HEK293 (cell line): ENCODE data around the gene RGS14.

Source experiments
- FEZF1 ChIP-seq: fragments of 450-650 bp; formaldehyde crosslinking; IDR thresholded peaks from 2 replicates; pipeline ENCODE4 v1.5.1; 2016; ENCODE audit warnings: missing biosample characterization, missing genetic modification characterization
- GLIS1 ChIP-seq: fragments of 450-650 bp; formaldehyde crosslinking; IDR thresholded peaks from 2 replicates; pipeline ENCODE4 v1.5.1; 2016; ENCODE audit warnings: missing biosample characterization, missing genetic modification characterization
- INSM2 ChIP-seq: fragments of 450-650 bp; formaldehyde crosslinking; IDR thresholded peaks from 2 replicates; pipeline ENCODE4 v1.5.1; 2016; ENCODE audit warnings: missing biosample characterization, missing genetic modification characterization
- MYNN ChIP-seq: fragments of 450-650 bp; formaldehyde crosslinking; IDR thresholded peaks from 2 replicates; pipeline ENCODE4 v1.5.1; 2016; ENCODE audit warnings: missing biosample characterization, missing genetic modification characterization, borderline replicate concordance
- REPIN1 ChIP-seq: fragments of 450-650 bp; formaldehyde crosslinking; IDR thresholded peaks from 2 replicates; pipeline ENCODE4 v1.5.1; 2017; ENCODE audit warnings: missing biosample characterization, missing genetic modification characterization, low read depth
- SCRT1 ChIP-seq: fragments of 450-650 bp; formaldehyde crosslinking; IDR thresholded peaks from 2 replicates; pipeline ENCODE4 v1.5.1; 2016; ENCODE audit warnings: missing biosample characterization, missing genetic modification characterization, borderline replicate concordance
- TSHZ1 ChIP-seq: fragments of 450-650 bp; formaldehyde crosslinking; IDR thresholded peaks from 2 replicates; pipeline ENCODE4 v1.5.1; 2016; ENCODE audit warnings: missing biosample characterization, missing genetic modification characterization, borderline replicate concordance
- ZBTB17 ChIP-seq: fragments of 450-650 bp; formaldehyde crosslinking; IDR thresholded peaks from 2 replicates; pipeline ENCODE4 v1.5.1; 2016; ENCODE audit warnings: missing biosample characterization, missing genetic modification characterization
- ZBTB20 ChIP-seq: fragments of 450-650 bp; formaldehyde crosslinking; IDR thresholded peaks from 2 replicates; pipeline ENCODE4 v1.5.1; 2016; ENCODE audit warnings: missing biosample characterization, missing genetic modification characterization
- ZNF157 ChIP-seq: fragments of 450-650 bp; formaldehyde crosslinking; IDR thresholded peaks from 2 replicates; pipeline ENCODE4 v1.5.1; 2016; ENCODE audit warnings: missing biosample characterization, missing genetic modification characterization
- ZNF175 ChIP-seq: fragments of 450-650 bp; formaldehyde crosslinking; IDR thresholded peaks from 2 replicates; pipeline ENCODE4 v1.5.1; 2016; ENCODE audit warnings: missing biosample characterization, missing genetic modification characterization
- ZNF2 ChIP-seq: fragments of 450-650 bp; formaldehyde crosslinking; IDR thresholded peaks from 2 replicates; pipeline ENCODE4 v1.5.1; 2016; ENCODE audit warnings: missing biosample characterization, missing genetic modification characterization
- ZNF24 ChIP-seq: fragments of 450-650 bp; formaldehyde crosslinking; IDR thresholded peaks from 2 replicates; pipeline ENCODE4 v1.5.1; 2016; ENCODE audit warnings: missing biosample characterization, missing genetic modification characterization
- ZNF274 ChIP-seq, 2 experiments: fragments of 200-500 bp in 1 of 2; fragments of 450-650 bp in 1 of 2; sonication (Bioruptor generic) in 1 of 2; formaldehyde crosslinking in 1 of 2; IDR thresholded peaks; 2 replicates each; pipeline versions ENCODE4 v1.5.1 to v1.6.1; 2014 to 2016; ENCODE audit warnings: borderline replicate concordance in 1 of 2, inconsistent platforms in 1 of 2, low read length in 1 of 2, missing biosample characterization in 1 of 2, missing genetic modification characterization in 1 of 2
- ZNF394 ChIP-seq: fragments of 450-650 bp; formaldehyde crosslinking; IDR thresholded peaks from 2 replicates; pipeline ENCODE4 v1.5.1; 2016; ENCODE audit warnings: missing biosample characterization, missing genetic modification characterization, mild to moderate bottlenecking, moderate library complexity, borderline replicate concordance
- ZNF473 ChIP-seq: fragments of 450-650 bp; formaldehyde crosslinking; IDR thresholded peaks from 2 replicates; pipeline ENCODE4 v1.5.1; 2017; ENCODE audit warnings: missing biosample characterization, missing genetic modification characterization
- ZNF530 ChIP-seq: fragments of 450-650 bp; formaldehyde crosslinking; IDR thresholded peaks from 2 replicates; pipeline ENCODE4 v1.5.1; 2016; ENCODE audit warnings: low read depth, missing biosample characterization, missing genetic modification characterization
- ZNF544 ChIP-seq: fragments of 450-650 bp; formaldehyde crosslinking; IDR thresholded peaks from 2 replicates; pipeline ENCODE4 v1.5.0; 2017; ENCODE audit warnings: missing biosample characterization, missing genetic modification characterization
- ZNF560 ChIP-seq: fragments of 450-650 bp; formaldehyde crosslinking; IDR thresholded peaks from 2 replicates; pipeline ENCODE4 v1.5.1; 2017; ENCODE audit warnings: missing biosample characterization, missing genetic modification characterization, borderline replicate concordance
- ZNF585B ChIP-seq: fragments of 450-650 bp; formaldehyde crosslinking; IDR thresholded peaks from 2 replicates; pipeline ENCODE4 v1.5.1; 2016; ENCODE audit warnings: missing biosample characterization, missing genetic modification characterization
- ZNF623 ChIP-seq: fragments of 450-650 bp; formaldehyde crosslinking; IDR thresholded peaks from 2 replicates; pipeline ENCODE4 v1.5.1; 2016; ENCODE audit warnings: missing biosample characterization, missing genetic modification characterization
- ZNF629 ChIP-seq: fragments of 450-650 bp; formaldehyde crosslinking; IDR thresholded peaks from 2 replicates; pipeline ENCODE4 v1.5.1; 2017; ENCODE audit warnings: missing biosample characterization, missing genetic modification characterization
- ZNF660 ChIP-seq: fragments of 450-650 bp; IDR thresholded peaks from 2 replicates; pipeline ENCODE4 v1.5.1; 2018; ENCODE audit warnings: missing biosample characterization, mild to moderate bottlenecking, missing genetic modification characterization
- ZNF791 ChIP-seq: fragments of 450-650 bp; formaldehyde crosslinking; IDR thresholded peaks from 2 replicates; pipeline ENCODE4 v1.5.1; 2016; ENCODE audit warnings: missing biosample characterization, missing genetic modification characterization
- ZSCAN23 ChIP-seq: fragments of 450-650 bp; formaldehyde crosslinking; IDR thresholded peaks from 2 replicates; pipeline ENCODE4 v1.5.1; 2016; ENCODE audit warnings: missing biosample characterization, missing genetic modification characterization
- TF ChIP-seq, protein P1 (sequence below): fragments of 450-650 bp; formaldehyde crosslinking; IDR thresholded peaks from 2 replicates; pipeline ENCODE4 v1.5.1; 2016; ENCODE audit warnings: missing biosample characterization, missing genetic modification characterization, low read depth
- TF ChIP-seq, protein P2 (sequence below): IDR thresholded peaks from 2 replicates; pipeline ENCODE4 v1.6.1; 2011; ENCODE audit warnings: mild to moderate bottlenecking, low read depth, low read length, borderline replicate concordance
- TF ChIP-seq, protein P3 (sequence below): sonication (generic); formaldehyde crosslinking; IDR thresholded peaks from 2 replicates; pipeline ENCODE4 v1.8.1; 2022; ENCODE audit warnings: mild to moderate bottlenecking, moderate library complexity, missing genetic modification reagents

The RGS14 gene

GRCh38 chr5:177362610-177363507, 5.1 kb downstream of the RGS14 start (continued):
- TF ChIP-seq, protein P1, sequence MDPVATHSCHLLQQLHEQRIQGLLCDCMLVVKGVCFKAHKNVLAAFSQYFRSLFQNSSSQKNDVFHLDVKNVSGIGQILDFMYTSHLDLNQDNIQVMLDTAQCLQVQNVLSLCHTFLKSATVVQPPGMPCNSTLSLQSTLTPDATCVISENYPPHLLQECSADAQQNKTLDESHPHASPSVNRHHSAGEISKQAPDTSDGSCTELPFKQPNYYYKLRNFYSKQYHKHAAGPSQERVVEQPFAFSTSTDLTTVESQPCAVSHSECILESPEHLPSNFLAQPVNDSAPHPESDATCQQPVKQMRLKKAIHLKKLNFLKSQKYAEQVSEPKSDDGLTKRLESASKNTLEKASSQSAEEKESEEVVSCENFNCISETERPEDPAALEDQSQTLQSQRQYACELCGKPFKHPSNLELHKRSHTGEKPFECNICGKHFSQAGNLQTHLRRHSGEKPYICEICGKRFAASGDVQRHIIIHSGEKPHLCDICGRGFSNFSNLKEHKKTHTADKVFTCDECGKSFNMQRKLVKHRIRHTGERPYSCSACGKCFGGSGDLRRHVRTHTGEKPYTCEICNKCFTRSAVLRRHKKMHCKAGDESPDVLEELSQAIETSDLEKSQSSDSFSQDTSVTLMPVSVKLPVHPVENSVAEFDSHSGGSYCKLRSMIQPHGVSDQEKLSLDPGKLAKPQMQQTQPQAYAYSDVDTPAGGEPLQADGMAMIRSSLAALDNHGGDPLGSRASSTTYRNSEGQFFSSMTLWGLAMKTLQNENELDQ (tag by site-specific recombination) = no peak
- no peak for TF ChIP-seq INSM2 (tag by site-specific recombination)
- TF ChIP-seq ZNF175 (tag by site-specific recombination) = no peak
- no peak for TF ChIP-seq REPIN1 (tag by site-specific recombination)
- no peak for TF ChIP-seq ZNF530 (tag by site-specific recombination)
- no peak for TF ChIP-seq ZNF274 (IDR thresholded peaks at IDR 0.05; ENCODE audit: low read length)
- no peak for TF ChIP-seq ZNF274 (tag by site-specific recombination; IDR thresholded peaks at IDR 0.05; ENCODE audit: borderline replicate concordance)
- TF ChIP-seq ZSCAN23 (tag by site-specific recombination) = no peak
- TF ChIP-seq ZBTB17 (tag by site-specific recombination) = peak; percentile 92
- TF ChIP-seq ZNF2 (tag by site-specific recombination) = peak; percentile 50; the same call in 1 of the 2 replicates
- TF ChIP-seq, protein P2, sequence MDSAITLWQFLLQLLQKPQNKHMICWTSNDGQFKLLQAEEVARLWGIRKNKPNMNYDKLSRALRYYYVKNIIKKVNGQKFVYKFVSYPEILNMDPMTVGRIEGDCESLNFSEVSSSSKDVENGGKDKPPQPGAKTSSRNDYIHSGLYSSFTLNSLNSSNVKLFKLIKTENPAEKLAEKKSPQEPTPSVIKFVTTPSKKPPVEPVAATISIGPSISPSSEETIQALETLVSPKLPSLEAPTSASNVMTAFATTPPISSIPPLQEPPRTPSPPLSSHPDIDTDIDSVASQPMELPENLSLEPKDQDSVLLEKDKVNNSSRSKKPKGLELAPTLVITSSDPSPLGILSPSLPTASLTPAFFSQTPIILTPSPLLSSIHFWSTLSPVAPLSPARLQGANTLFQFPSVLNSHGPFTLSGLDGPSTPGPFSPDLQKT = no peak
- TF ChIP-seq, protein P3, sequence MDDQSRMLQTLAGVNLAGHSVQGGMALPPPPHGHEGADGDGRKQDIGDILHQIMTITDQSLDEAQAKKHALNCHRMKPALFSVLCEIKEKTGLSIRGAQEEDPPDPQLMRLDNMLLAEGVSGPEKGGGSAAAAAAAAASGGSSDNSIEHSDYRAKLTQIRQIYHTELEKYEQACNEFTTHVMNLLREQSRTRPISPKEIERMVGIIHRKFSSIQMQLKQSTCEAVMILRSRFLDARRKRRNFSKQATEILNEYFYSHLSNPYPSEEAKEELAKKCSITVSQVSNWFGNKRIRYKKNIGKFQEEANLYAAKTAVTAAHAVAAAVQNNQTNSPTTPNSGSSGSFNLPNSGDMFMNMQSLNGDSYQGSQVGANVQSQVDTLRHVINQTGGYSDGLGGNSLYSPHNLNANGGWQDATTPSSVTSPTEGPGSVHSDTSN (CRISPR knock-in tag) = no peak
- no peak for TF ChIP-seq ZNF157 (tag by site-specific recombination)
- no peak for TF ChIP-seq ZNF585B (tag by site-specific recombination)
- no peak for TF ChIP-seq ZNF623
- no peak for TF ChIP-seq ZNF560 (tag by site-specific recombination)
- TF ChIP-seq SCRT1 (tag by site-specific recombination) = no peak
- no peak for TF ChIP-seq MYNN (tag by site-specific recombination)
- TF ChIP-seq ZNF394 (tag by site-specific recombination) = no peak
- no peak for TF ChIP-seq ZNF24 (tag by site-specific recombination)
- no peak for TF ChIP-seq ZNF791 (tag by site-specific recombination)
- TF ChIP-seq ZBTB20 (tag by site-specific recombination) = peak; percentile 70; the same call in 1 of the 2 replicates
- TF ChIP-seq GLIS1 (tag by site-specific recombination) = peak; percentile 74; the same call in 1 of the 2 replicates
- no peak for TF ChIP-seq ZNF660 (tag by site-specific recombination)
- no peak for TF ChIP-seq TSHZ1 (tag by site-specific recombination)
- no peak; the same call in 1 of the 2 replicates for TF ChIP-seq ZNF629 (tag by site-specific recombination)
- no peak for TF ChIP-seq ZNF473 (tag by site-specific recombination)
- TF ChIP-seq FEZF1 = no peak
- TF ChIP-seq ZNF544 (tag by site-specific recombination) = no peak
